ENCODE results near the gene ZBTB34. TPM values are rescaled to one million over a fixed set of nuclear protein-coding genes. Genes with fewer than 3 reads are reported as not detected.
A peak's percentile ranks its signal among the peaks of the same experiment; 100 is the strongest.

The ZBTB34 gene
- total and polyA plus RNA-seq, 2 experiments from 2014 or later = 4.9 to 13.0 TPM

GRCh38 chr9:126844085-126844484, 16.4 kb upstream of the ZBTB34 start:
- Histone ChIP-seq H3K9me3 (ENCODE audit: low read depth) (no peaks in the 10 kb centered on the region), H3K4me1 (ENCODE audit: low read depth) (no peaks in the 10 kb centered on the region), H3K4me3 (no peak overlapping the region), H3K27me3 (no peaks in the 10 kb centered on the region), H3K27ac (no peak overlapping the region), H3K36me3 (no peaks in the 10 kb centered on the region)
- peak in 1 of 2 donors; percentile 58 for DNase-seq (ENCODE audit: low read depth in 1 of 2, low spot score in 1 of 2)
- TF ChIP-seq, protein P1, sequence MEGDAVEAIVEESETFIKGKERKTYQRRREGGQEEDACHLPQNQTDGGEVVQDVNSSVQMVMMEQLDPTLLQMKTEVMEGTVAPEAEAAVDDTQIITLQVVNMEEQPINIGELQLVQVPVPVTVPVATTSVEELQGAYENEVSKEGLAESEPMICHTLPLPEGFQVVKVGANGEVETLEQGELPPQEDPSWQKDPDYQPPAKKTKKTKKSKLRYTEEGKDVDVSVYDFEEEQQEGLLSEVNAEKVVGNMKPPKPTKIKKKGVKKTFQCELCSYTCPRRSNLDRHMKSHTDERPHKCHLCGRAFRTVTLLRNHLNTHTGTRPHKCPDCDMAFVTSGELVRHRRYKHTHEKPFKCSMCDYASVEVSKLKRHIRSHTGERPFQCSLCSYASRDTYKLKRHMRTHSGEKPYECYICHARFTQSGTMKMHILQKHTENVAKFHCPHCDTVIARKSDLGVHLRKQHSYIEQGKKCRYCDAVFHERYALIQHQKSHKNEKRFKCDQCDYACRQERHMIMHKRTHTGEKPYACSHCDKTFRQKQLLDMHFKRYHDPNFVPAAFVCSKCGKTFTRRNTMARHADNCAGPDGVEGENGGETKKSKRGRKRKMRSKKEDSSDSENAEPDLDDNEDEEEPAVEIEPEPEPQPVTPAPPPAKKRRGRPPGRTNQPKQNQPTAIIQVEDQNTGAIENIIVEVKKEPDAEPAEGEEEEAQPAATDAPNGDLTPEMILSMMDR (IDR thresholded peaks at IDR 0.05; ENCODE audit: low read depth, low read length) = no peak

DNA sequence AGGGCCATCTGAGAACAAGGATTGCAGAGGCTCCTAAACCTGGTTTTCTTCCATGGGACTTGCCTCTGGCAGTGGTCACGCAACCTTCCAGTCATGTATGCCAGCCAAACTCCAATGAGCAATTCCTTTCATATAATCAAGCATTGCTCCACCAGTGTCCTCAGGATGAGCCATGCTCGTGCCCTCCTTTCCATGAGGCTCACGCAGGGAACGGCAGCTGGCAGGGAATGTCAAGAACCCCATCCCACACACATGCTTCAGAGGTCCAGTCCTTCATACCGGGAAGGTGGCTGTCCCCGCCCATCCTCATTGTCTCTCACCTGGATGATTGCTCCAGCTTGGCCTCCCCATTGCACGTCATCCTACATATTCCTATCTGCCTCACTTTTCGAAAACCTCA, 13.4 kb upstream of the ZBTB34 start:
- H3K4me3 ChIP-seq = no peak overlapping the region
- no peaks in the 10 kb centered on the region for H3K27me3 ChIP-seq
- no peaks in the 10 kb centered on the region for H3K4me1 ChIP-seq (ENCODE audit: low read depth)
- H3K27ac ChIP-seq = no peak overlapping the region
- no peaks in the 10 kb centered on the region for H3K36me3 ChIP-seq
- TF ChIP-seq, protein P1 (IDR thresholded peaks at IDR 0.05; ENCODE audit: low read depth, low read length) = no peak
- DNase-seq (ENCODE audit: low read depth in 1 of 2, low spot score in 1 of 2) = no peak
- no peaks in the 10 kb centered on the region for H3K9me3 ChIP-seq (ENCODE audit: low read depth)

GRCh38 chr9:126849591-126850225, 10.7 kb upstream of the ZBTB34 start:
- DNase-seq (ENCODE audit: low read depth in 1 of 2, low spot score in 1 of 2) = no peak
- Histone ChIP-seq H3K9me3 (ENCODE audit: low read depth) (no peaks in the 10 kb centered on the region), H3K27me3 (no peaks in the 10 kb centered on the region), H3K27ac (no peak overlapping the region), H3K4me3 (no peak overlapping the region), H3K36me3 (no peaks in the 10 kb centered on the region), H3K4me1 (ENCODE audit: low read depth) (no peaks in the 10 kb centered on the region)
- TF ChIP-seq, protein P1 (IDR thresholded peaks at IDR 0.05; ENCODE audit: low read depth, low read length) = no peak

- Histone ChIP-seq H3K36me3 (no peaks in the 10 kb centered on the region), H3K4me1 (ENCODE audit: low read depth) (no peaks in the 10 kb centered on the region), H3K9me3 (ENCODE audit: low read depth) (no peaks in the 10 kb centered on the region), H3K27me3 (no peaks in the 10 kb centered on the region), H3K27ac (no peak overlapping the region), H3K4me3 (no peak overlapping the region)
- DNase-seq (ENCODE audit: low read depth in 1 of 2, low spot score in 1 of 2) = no peak
- TF ChIP-seq, protein P1 (IDR thresholded peaks at IDR 0.05; ENCODE audit: low read depth, low read length) = no peak
Observed at GRCh38 chr9:126851286-126851880, 9.1 kb upstream of the ZBTB34 start.

GRCh38 chr9:126852086-126852688, 8.3 kb upstream of the ZBTB34 start:
- TF ChIP-seq, protein P1 (IDR thresholded peaks at IDR 0.05; ENCODE audit: low read depth, low read length) = no peak
- H3K4me3 ChIP-seq = no peak overlapping the region
- H3K36me3 ChIP-seq = no peaks in the 10 kb centered on the region
- H3K4me1 ChIP-seq (ENCODE audit: low read depth) = no peaks in the 10 kb centered on the region
- no peak overlapping the region for H3K27ac ChIP-seq
- no peaks in the 10 kb centered on the region for H3K9me3 ChIP-seq (ENCODE audit: low read depth)
- DNase-seq (ENCODE audit: low read depth in 1 of 2, low spot score in 1 of 2) = no peak
- no peaks in the 10 kb centered on the region for H3K27me3 ChIP-seq

All from cardiac muscle cell (in vitro differentiated cells and primary cell).